ENCODE results near the gene RANBP3L. TPM values are rescaled to one million over a fixed set of nuclear protein-coding genes. Genes with fewer than 3 reads are reported as not detected.

RANBP3L gene
- polyA plus RNA-seq, 1 donor = 0.60 TPM

- H3K36me3 ChIP-seq (ENCODE audit: control insufficient read depth, insufficient read depth, low read length) = no peaks in the 10 kb centered on the region
- H3K27me3 ChIP-seq (ENCODE audit: control insufficient read depth, insufficient read depth, low read length) = no peaks in the 10 kb centered on the region
- peaks cover 6% of the 10 kb centered on the region for H3K4me1 ChIP-seq (ENCODE audit: control insufficient read depth, insufficient read depth, low read length)
- 82% methylated on average over 3 of the region's 3 CpGs for WGBS (ENCODE audit: insufficient coverage, low lambda C conversion rate)
- no peak for DNase-seq
- no peaks in the 10 kb centered on the region for H3K9me3 ChIP-seq (ENCODE audit: control insufficient read depth, low read depth, low read length)
- no peak overlapping the region for H3K27ac ChIP-seq (ENCODE audit: low read length)
- H3K4me3 ChIP-seq (ENCODE audit: low read length) = no peak overlapping the region
Measured at GRCh38 chr5:36232533-36232932, 69.2 kb downstream of the RANBP3L start.

- H3K27ac ChIP-seq (ENCODE audit: low read length) = no peak overlapping the region
- no peak for DNase-seq
Measured at GRCh38 chr5:36230151-36230790, 71.4 kb downstream of the RANBP3L start.

GRCh38 chr5:36228505-36228904 lies 73.2 kb downstream of the RANBP3L start:
- no peaks in the 10 kb centered on the region for H3K27me3 ChIP-seq (ENCODE audit: control insufficient read depth, insufficient read depth, low read length)
- H3K36me3 ChIP-seq (ENCODE audit: control insufficient read depth, insufficient read depth, low read length) = peaks cover 12% of the 10 kb centered on the region
- H3K4me3 ChIP-seq (ENCODE audit: low read length) = no peak overlapping the region
- WGBS (ENCODE audit: insufficient coverage, low lambda C conversion rate) = 100% methylated on average over 1 of the region's 7 CpGs
- H3K27ac ChIP-seq (ENCODE audit: low read length) = no peak overlapping the region
- DNase-seq = no peak
- H3K4me1 ChIP-seq (ENCODE audit: control insufficient read depth, insufficient read depth, low read length) = no peaks in the 10 kb centered on the region
- no peaks in the 10 kb centered on the region for H3K9me3 ChIP-seq (ENCODE audit: control insufficient read depth, low read depth, low read length)

More at GRCh38 chr5:36230151-36230790, 71.4 kb downstream of the RANBP3L start:
- Histone ChIP-seq H3K36me3 (ENCODE audit: control insufficient read depth, insufficient read depth, low read length) (peaks cover 4% of the 10 kb centered on the region), H3K4me1 (ENCODE audit: control insufficient read depth, insufficient read depth, low read length) (no peaks in the 10 kb centered on the region), H3K27me3 (ENCODE audit: control insufficient read depth, insufficient read depth, low read length) (no peaks in the 10 kb centered on the region), H3K4me3 (ENCODE audit: low read length) (no peak overlapping the region), H3K9me3 (ENCODE audit: control insufficient read depth, low read depth, low read length) (no peaks in the 10 kb centered on the region)
- 100% methylated on average over 1 of the region's 1 CpG for WGBS (ENCODE audit: insufficient coverage, low lambda C conversion rate)

- Histone ChIP-seq H3K27ac (ENCODE audit: low read length) (no peak overlapping the region), H3K9me3 (ENCODE audit: control insufficient read depth, low read depth, low read length) (no peaks in the 10 kb centered on the region), H3K4me3 (ENCODE audit: low read length) (no peak overlapping the region), H3K4me1 (ENCODE audit: control insufficient read depth, insufficient read depth, low read length) (no peaks in the 10 kb centered on the region), H3K27me3 (ENCODE audit: control insufficient read depth, insufficient read depth, low read length) (no peaks in the 10 kb centered on the region), H3K36me3 (ENCODE audit: control insufficient read depth, insufficient read depth, low read length) (peaks cover 20% of the 10 kb centered on the region)
- DNase-seq = no peak
Measured at GRCh38 chr5:36227046-36227445, 74.7 kb downstream of the RANBP3L start.

GRCh38 chr5:36222620-36223019 lies 79.1 kb downstream of the RANBP3L start:
- H3K36me3 ChIP-seq (ENCODE audit: control insufficient read depth, insufficient read depth, low read length) = peaks cover 39% of the 10 kb centered on the region
- H3K27me3 ChIP-seq (ENCODE audit: control insufficient read depth, insufficient read depth, low read length) = no peaks in the 10 kb centered on the region
- no peaks in the 10 kb centered on the region for H3K9me3 ChIP-seq (ENCODE audit: control insufficient read depth, low read depth, low read length)
- no peak for DNase-seq
- H3K4me1 ChIP-seq (ENCODE audit: control insufficient read depth, insufficient read depth, low read length) = no peaks in the 10 kb centered on the region
- no peak overlapping the region for H3K4me3 ChIP-seq (ENCODE audit: low read length)
- WGBS (ENCODE audit: insufficient coverage, low lambda C conversion rate) = no CpG with 5 or more reads among the region's 1 CpG
- H3K27ac ChIP-seq (ENCODE audit: low read length) = no peak overlapping the region

GRCh38 chr5:36217988-36218387 lies 83.7 kb downstream of the RANBP3L start:
- H3K4me1 ChIP-seq (ENCODE audit: control insufficient read depth, insufficient read depth, low read length) = no peaks in the 10 kb centered on the region
- peak overlapping the region; percentile 46 for H3K27ac ChIP-seq (ENCODE audit: low read length)
- no CpG with 5 or more reads among the region's 1 CpG for WGBS (ENCODE audit: insufficient coverage, low lambda C conversion rate)
- H3K4me3 ChIP-seq (ENCODE audit: low read length) = no peak overlapping the region
- H3K9me3 ChIP-seq (ENCODE audit: control insufficient read depth, low read depth, low read length) = no peaks in the 10 kb centered on the region
- peaks cover 44% of the 10 kb centered on the region for H3K36me3 ChIP-seq (ENCODE audit: control insufficient read depth, insufficient read depth, low read length)
- DNase-seq = no peak
- H3K27me3 ChIP-seq (ENCODE audit: control insufficient read depth, insufficient read depth, low read length) = no peaks in the 10 kb centered on the region

GRCh38 chr5:36217567-36217966 lies 84.1 kb downstream of the RANBP3L start:
- peak; percentile 29 to 57 for DNase-seq
- peaks cover 42% of the 10 kb centered on the region for H3K36me3 ChIP-seq (ENCODE audit: control insufficient read depth, insufficient read depth, low read length)
- H3K4me1 ChIP-seq (ENCODE audit: control insufficient read depth, insufficient read depth, low read length) = no peaks in the 10 kb centered on the region
- H3K9me3 ChIP-seq (ENCODE audit: control insufficient read depth, low read depth, low read length) = no peaks in the 10 kb centered on the region
- H3K27me3 ChIP-seq (ENCODE audit: control insufficient read depth, insufficient read depth, low read length) = no peaks in the 10 kb centered on the region
- WGBS (ENCODE audit: insufficient coverage, low lambda C conversion rate) = no CpG with 5 or more reads among the region's 1 CpG
- H3K4me3 ChIP-seq (ENCODE audit: low read length) = no peak overlapping the region
- H3K27ac ChIP-seq (ENCODE audit: low read length) = peak overlapping the region; percentile 46

- H3K36me3 ChIP-seq (ENCODE audit: control insufficient read depth, insufficient read depth, low read length) = peaks cover 46% of the 10 kb centered on the region
- H3K9me3 ChIP-seq (ENCODE audit: control insufficient read depth, low read depth, low read length) = no peaks in the 10 kb centered on the region
- no peak overlapping the region for H3K4me3 ChIP-seq (ENCODE audit: low read length)
- DNase-seq = no peak
- H3K27me3 ChIP-seq (ENCODE audit: control insufficient read depth, insufficient read depth, low read length) = no peaks in the 10 kb centered on the region
- WGBS (ENCODE audit: insufficient coverage, low lambda C conversion rate) = no CpG with 5 or more reads among the region's 2 CpGs
- no peaks in the 10 kb centered on the region for H3K4me1 ChIP-seq (ENCODE audit: control insufficient read depth, insufficient read depth, low read length)
- no peak overlapping the region for H3K27ac ChIP-seq (ENCODE audit: low read length)
Measured at GRCh38 chr5:36215910-36216309, 85.8 kb downstream of the RANBP3L start.

GRCh38 chr5:36214436-36214835 lies 87.3 kb downstream of the RANBP3L start:
- no peak overlapping the region for H3K4me3 ChIP-seq (ENCODE audit: low read length)
- no peak for DNase-seq
- WGBS (ENCODE audit: insufficient coverage, low lambda C conversion rate) = 100% methylated on average over 1 of the region's 3 CpGs
- H3K4me1 ChIP-seq (ENCODE audit: control insufficient read depth, insufficient read depth, low read length) = no peaks in the 10 kb centered on the region
- peaks cover 43% of the 10 kb centered on the region for H3K36me3 ChIP-seq (ENCODE audit: control insufficient read depth, insufficient read depth, low read length)
- no peak overlapping the region for H3K27ac ChIP-seq (ENCODE audit: low read length)
- no peaks in the 10 kb centered on the region for H3K9me3 ChIP-seq (ENCODE audit: control insufficient read depth, low read depth, low read length)
- no peaks in the 10 kb centered on the region for H3K27me3 ChIP-seq (ENCODE audit: control insufficient read depth, insufficient read depth, low read length)

GRCh38 chr5:36209664-36210063 lies 92.0 kb downstream of the RANBP3L start:
- Histone ChIP-seq H3K9me3 (ENCODE audit: control insufficient read depth, low read depth, low read length) (no peaks in the 10 kb centered on the region), H3K4me3 (ENCODE audit: low read length) (no peak overlapping the region), H3K27ac (ENCODE audit: low read length) (no peak overlapping the region), H3K27me3 (ENCODE audit: control insufficient read depth, insufficient read depth, low read length) (no peaks in the 10 kb centered on the region), H3K36me3 (ENCODE audit: control insufficient read depth, insufficient read depth, low read length) (peaks cover 21% of the 10 kb centered on the region), H3K4me1 (ENCODE audit: control insufficient read depth, insufficient read depth, low read length) (no peaks in the 10 kb centered on the region)
- no peak for DNase-seq
- WGBS (ENCODE audit: insufficient coverage, low lambda C conversion rate) = 75% methylated on average over 2 of the region's 3 CpGs

GRCh38 chr5:36208786-36209185 lies 92.9 kb downstream of the RANBP3L start:
- H3K4me3 ChIP-seq (ENCODE audit: low read length) = no peak overlapping the region
- no peaks in the 10 kb centered on the region for H3K9me3 ChIP-seq (ENCODE audit: control insufficient read depth, low read depth, low read length)
- no peak for DNase-seq
- no peak overlapping the region for H3K27ac ChIP-seq (ENCODE audit: low read length)
- peaks cover 18% of the 10 kb centered on the region for H3K36me3 ChIP-seq (ENCODE audit: control insufficient read depth, insufficient read depth, low read length)
- H3K27me3 ChIP-seq (ENCODE audit: control insufficient read depth, insufficient read depth, low read length) = no peaks in the 10 kb centered on the region
- H3K4me1 ChIP-seq (ENCODE audit: control insufficient read depth, insufficient read depth, low read length) = no peaks in the 10 kb centered on the region
- no CpG with 5 or more reads among the region's 2 CpGs for WGBS (ENCODE audit: insufficient coverage, low lambda C conversion rate)
